ENCODE data around the gene TMEM184A. TPM values are rescaled to one million over a fixed set of nuclear protein-coding genes. Genes with fewer than 3 reads are reported as not detected.

The TMEM184A gene
- total RNA-seq, 3 donors from 2014 or later: 6.6 to 8.2 TPM; not detected in 1

DNA sequence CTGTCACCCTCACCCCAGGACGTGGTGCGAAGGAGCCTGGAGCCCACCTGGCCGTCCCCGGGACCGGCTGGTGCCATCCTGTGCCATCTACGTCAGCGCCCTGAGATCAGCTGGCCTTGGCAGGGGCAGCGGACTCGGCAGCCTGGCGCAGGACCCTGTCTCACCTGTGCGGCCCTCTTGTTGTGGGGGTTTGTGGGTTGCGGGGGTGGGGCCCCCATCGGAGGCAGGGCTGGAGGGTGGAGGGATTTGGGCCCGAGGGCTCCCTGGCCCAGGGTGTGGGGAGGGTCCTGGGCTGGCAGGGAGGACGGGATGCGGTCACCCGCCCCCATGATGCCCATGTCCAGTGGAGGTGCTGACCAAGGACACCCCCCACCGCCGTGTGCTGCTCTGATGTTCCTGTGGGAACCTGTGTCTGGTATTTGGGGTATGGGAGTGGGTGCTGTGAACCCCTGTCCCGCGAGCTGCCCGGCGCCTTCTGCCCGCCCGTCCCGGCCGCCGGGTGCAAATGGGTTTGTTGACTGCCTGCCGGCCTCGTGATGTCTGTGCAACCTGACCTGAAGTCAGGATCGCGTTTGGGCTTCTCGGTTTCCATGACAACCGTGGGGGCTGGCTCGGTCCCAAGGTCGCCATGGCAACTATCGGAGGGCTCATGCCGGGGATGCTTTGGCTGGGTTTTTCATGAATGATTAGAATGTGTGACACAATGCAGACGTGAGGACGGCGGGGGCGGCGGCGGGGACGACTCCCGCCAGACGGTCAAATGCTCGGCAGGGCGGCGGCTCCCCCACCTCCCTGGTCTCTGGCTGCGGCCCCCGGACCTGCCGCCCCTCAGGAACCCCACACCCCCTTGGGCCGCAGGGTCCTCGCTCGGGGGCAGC lies 18.2 kb downstream of the TMEM184A start:
- Histone ChIP-seq H3K9me3 (no peaks in the 10 kb centered on the region), H3K4me1 (peaks cover 3 to 16% of the 10 kb centered on the region in 2 donors), H3K36me3 (peaks cover 7% of the 10 kb centered on the region), H3K4me3 (peak overlapping the region; percentile 43 to 84 (median 53)), H3K27me3 (no peaks in the 10 kb centered on the region), H3K27ac (peak overlapping the region; percentile 100)
- DNase-seq (ENCODE audit: low spot score in 2 of 2): peak; percentile 88 to 90
- intact Hi-C loops (cut with DNase I; ENCODE audit: low total_unique reads): no loop called here
- TF ChIP-seq, protein P1, sequence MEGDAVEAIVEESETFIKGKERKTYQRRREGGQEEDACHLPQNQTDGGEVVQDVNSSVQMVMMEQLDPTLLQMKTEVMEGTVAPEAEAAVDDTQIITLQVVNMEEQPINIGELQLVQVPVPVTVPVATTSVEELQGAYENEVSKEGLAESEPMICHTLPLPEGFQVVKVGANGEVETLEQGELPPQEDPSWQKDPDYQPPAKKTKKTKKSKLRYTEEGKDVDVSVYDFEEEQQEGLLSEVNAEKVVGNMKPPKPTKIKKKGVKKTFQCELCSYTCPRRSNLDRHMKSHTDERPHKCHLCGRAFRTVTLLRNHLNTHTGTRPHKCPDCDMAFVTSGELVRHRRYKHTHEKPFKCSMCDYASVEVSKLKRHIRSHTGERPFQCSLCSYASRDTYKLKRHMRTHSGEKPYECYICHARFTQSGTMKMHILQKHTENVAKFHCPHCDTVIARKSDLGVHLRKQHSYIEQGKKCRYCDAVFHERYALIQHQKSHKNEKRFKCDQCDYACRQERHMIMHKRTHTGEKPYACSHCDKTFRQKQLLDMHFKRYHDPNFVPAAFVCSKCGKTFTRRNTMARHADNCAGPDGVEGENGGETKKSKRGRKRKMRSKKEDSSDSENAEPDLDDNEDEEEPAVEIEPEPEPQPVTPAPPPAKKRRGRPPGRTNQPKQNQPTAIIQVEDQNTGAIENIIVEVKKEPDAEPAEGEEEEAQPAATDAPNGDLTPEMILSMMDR (IDR thresholded peaks at IDR 0.05): no peak
- TF ChIP-seq POLR2A (IDR thresholded peaks at IDR 0.05): peak; percentile 5
- peak; percentile 81 to 96 (median 85) for TF ChIP-seq POLR2AphosphoS5 (IDR thresholded peaks at IDR 0.05)

DNA sequence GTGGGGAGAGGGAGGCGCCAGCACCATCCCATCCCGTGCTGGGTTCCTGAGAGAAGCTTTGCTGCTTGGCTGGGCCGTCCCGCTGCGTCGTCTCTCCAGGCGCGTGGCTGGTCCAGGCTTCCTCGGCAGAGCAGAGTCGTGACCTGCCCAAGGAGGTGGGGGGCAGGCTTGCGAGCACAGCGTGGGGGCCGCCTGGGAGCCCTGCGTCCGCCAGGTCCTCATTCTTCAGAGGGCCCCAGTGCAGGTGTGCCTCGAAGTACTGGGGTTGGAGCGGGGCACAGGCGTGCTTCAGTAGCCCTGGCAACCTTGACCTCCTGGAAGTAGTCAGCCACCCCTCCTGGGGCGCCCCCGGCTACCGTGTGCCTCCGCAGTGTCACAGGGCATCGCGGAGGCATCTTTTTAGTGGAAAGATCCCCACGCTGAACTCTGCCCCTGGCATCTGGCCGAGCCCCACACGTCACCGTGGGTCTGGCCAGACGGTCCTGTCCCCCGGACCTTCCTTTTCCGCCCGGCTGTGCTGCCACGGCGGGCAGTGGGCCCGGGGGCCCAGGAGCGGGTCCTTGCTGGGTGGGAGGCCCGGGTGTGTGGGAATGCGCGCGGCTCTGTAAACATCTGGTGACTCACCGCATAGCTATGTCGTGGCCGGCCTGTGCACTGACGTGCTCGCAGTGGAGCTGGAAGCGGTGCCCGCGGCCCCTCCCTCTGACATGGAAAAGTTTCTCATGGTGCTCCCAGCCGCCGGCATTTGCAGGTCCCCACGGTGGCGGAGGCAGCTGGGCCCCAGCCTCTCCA lies 19.1 kb downstream of the TMEM184A start:
- H3K27ac ChIP-seq: peak overlapping the region; percentile 100
- H3K9me3 ChIP-seq: no peaks in the 10 kb centered on the region
- DNase-seq (ENCODE audit: low spot score in 2 of 2): peak; percentile 96 to 98
- H3K36me3 ChIP-seq: peaks cover 7% of the 10 kb centered on the region
- peak overlapping the region; percentile 43 to 84 (median 53) for H3K4me3 ChIP-seq
- no peaks in the 10 kb centered on the region for H3K27me3 ChIP-seq
- TF ChIP-seq, protein P1 (IDR thresholded peaks at IDR 0.05): no peak
- TF ChIP-seq POLR2AphosphoS5 (IDR thresholded peaks at IDR 0.05) (peak; percentile 86 to 93 (median 90)), POLR2A (IDR thresholded peaks at IDR 0.05) (peak; percentile 42)
- H3K4me1 ChIP-seq: peaks cover 3 to 17% of the 10 kb centered on the region in 2 donors
- intact Hi-C loops (cut with DNase I; ENCODE audit: low total_unique reads): no loop called here

DNA sequence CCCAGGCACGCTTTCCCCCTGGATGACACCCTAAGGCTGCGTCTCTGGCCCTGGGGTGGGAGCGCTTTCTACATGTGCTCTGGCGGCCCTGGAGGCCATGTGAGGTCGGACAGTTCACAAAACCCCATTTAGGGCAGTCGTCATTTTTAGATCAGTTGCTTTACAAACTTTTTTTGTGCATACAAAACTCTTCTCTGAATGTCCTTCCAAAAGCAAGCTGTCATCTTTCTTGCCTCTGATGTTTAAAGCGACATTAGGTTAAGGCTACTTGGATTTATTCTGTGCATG lies 19.6 kb downstream of the TMEM184A start:
- Histone ChIP-seq H3K27me3 (no peaks in the 10 kb centered on the region), H3K4me1 (peaks cover 3 to 20% of the 10 kb centered on the region in 2 donors), H3K9me3 (no peaks in the 10 kb centered on the region), H3K36me3 (peaks cover 7% of the 10 kb centered on the region), H3K27ac (peak overlapping the region; percentile 100), H3K4me3 (peak overlapping the region; percentile 43 to 84 (median 53))
- no peak for TF ChIP-seq POLR2AphosphoS5 (IDR thresholded peaks at IDR 0.05)
- TF ChIP-seq POLR2A (IDR thresholded peaks at IDR 0.05): no peak
- TF ChIP-seq, protein P1 (IDR thresholded peaks at IDR 0.05): no peak
- intact Hi-C loops (cut with DNase I; ENCODE audit: low total_unique reads): no loop called here
- DNase-seq (ENCODE audit: low spot score in 2 of 2): no peak

DNA sequence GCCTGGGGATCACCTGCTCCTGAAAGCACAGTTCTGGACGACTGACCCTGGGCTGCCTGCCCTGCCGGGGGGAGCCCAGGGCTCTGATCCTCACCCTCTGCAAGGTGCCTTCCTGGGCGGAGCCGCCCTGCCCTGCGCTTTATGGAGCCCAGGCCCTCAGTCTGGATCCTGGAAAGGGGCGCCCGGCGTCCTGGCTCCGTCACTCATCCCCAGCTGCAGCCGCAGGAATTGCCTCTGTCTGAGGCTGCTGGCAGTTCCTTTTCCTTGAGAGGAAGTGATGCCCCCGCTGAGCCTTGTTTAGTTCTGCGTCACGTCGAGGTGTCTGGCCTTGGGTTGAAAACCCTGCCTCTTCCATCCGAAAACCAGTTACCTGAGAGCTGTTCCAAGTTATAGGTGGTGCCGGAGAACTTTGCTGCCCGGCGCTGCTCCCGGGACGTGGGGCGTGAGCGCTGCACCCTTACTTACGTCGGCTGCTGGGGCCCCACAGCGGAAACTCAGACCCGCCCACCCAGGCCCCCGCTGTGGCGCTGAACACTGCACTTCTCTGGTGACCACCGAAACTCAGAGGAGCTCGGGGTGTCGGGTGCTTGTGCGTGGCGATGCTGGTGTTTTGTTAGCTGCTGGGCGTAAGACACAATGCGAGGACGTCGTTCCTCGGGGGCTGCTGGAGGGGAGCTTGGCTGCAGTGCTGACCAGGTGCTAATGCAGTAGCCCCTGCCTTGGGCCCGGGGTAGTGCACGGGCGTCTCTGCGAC lies 20.1 kb downstream of the TMEM184A start:
- no peak overlapping the region for H3K4me3 ChIP-seq
- H3K4me1 ChIP-seq: peaks cover 3 to 20% of the 10 kb centered on the region in 2 donors
- peak overlapping the region; percentile 100 for H3K27ac ChIP-seq
- intact Hi-C loops (cut with DNase I; ENCODE audit: low total_unique reads): no loop called here
- peaks cover 7% of the 10 kb centered on the region for H3K36me3 ChIP-seq
- DNase-seq (ENCODE audit: low spot score in 2 of 2): no peak
- no peaks in the 10 kb centered on the region for H3K27me3 ChIP-seq
- TF ChIP-seq POLR2AphosphoS5 (IDR thresholded peaks at IDR 0.05) (no peak), POLR2A (IDR thresholded peaks at IDR 0.05) (no peak)
- TF ChIP-seq, protein P1 (IDR thresholded peaks at IDR 0.05): no peak
- H3K9me3 ChIP-seq: no peaks in the 10 kb centered on the region

All from breast epithelium (tissue), 4 donors.